Naive thymus-derived CD4-positive, alpha-beta T cell (primary cell): ENCODE data around the gene PAF1. TPM values are rescaled to one million over a fixed set of nuclear protein-coding genes. Genes with fewer than 3 reads are reported as not detected.
A peak's percentile ranks its signal among the peaks of the same experiment; 100 is the strongest.

Experiments used
- ATAC-seq: fragments of 150-1000 bp; cut with Tn5 transposase; 2 replicates; pipeline ENCODE4 v1.10.0; 2021; ENCODE audit warnings: mild to moderate bottlenecking, moderate library complexity
- CTCF ChIA-PET: fragments of 350-600 bp; sonication (Branson Sonifier 250); formaldehyde crosslinking; loops from one replicate; lab custom pipeline; 2021; ENCODE audit warnings: antibody characterized with exemption; lab: Charles Lee
- POLR2A ChIA-PET: fragments of 350-600 bp; sonication (Branson Sonifier 250); formaldehyde crosslinking; loops from one replicate; lab custom pipeline; 2021; ENCODE audit warnings: antibody characterized with exemption, inconsistent platforms; lab: Charles Lee
- DNase-seq, 9 donors: peaks; one replicate each; pipeline versions ENCODE4 v3.0.0 to v3.0.0-alpha.2; 2020 to 2022; ENCODE audit warnings: mixed read lengths in 1 of 9
- H3K27ac ChIP-seq: one replicate; pipeline ENCODE4 v1.7.0; 2013; ENCODE audit warnings: mild to moderate bottlenecking, low read depth, low read length, moderate library complexity
- H3K27me3 ChIP-seq, 2 donors: one replicate each; pipeline ENCODE4 v1.7.0; 2013; ENCODE audit warnings: low read length in 2 of 2, mild to moderate bottlenecking in 2 of 2, moderate library complexity in 2 of 2; ENCODE audit not compliant: control insufficient read depth in 2 of 2, insufficient read depth in 2 of 2
- H3K36me3 ChIP-seq, 3 experiments: 1 replicate in 2 of 3; 2 replicates in 1 of 3; pipeline ENCODE4 v1.7.0; 2013; ENCODE audit warnings: low read length in 3 of 3, mild to moderate bottlenecking in 3 of 3, moderate library complexity in 1 of 3; ENCODE audit not compliant: insufficient read depth in 3 of 3, control insufficient read depth in 2 of 3
- H3K4me1 ChIP-seq, 2 donors: one replicate each; pipeline ENCODE4 v1.7.0; 2013; ENCODE audit warnings: low read length in 2 of 2, mild to moderate bottlenecking in 2 of 2, moderate library complexity in 1 of 2; ENCODE audit not compliant: control insufficient read depth in 2 of 2, insufficient read depth in 2 of 2
- H3K4me3 ChIP-seq: 2 replicates; pipeline ENCODE4 v1.7.0; 2013; ENCODE audit warnings: mild to moderate bottlenecking, low read length
- H3K9me3 ChIP-seq, 3 experiments: 1 replicate in 2 of 3; 2 replicates in 1 of 3; pipeline ENCODE4 v1.7.0; 2013; ENCODE audit warnings: low read length in 3 of 3; ENCODE audit not compliant: control insufficient read depth in 2 of 3
- H3K27ac Mint-ChIP-seq, 9 donors: one replicate each; pipeline ENCODE4 v1.8.0; 2020 to 2022; ENCODE audit warnings: mixed read lengths in 9 of 9, mild to moderate bottlenecking in 8 of 9, moderate library complexity in 5 of 9, inconsistent platforms in 2 of 9
- H3K27me3 Mint-ChIP-seq, 5 donors: one replicate each; pipeline ENCODE4 v1.8.0; 2021 to 2022; ENCODE audit warnings: mixed read lengths in 5 of 5, mild to moderate bottlenecking in 1 of 5
- H3K36me3 Mint-ChIP-seq, 5 donors: one replicate each; pipeline ENCODE4 v1.8.0; 2020 to 2022; ENCODE audit warnings: mixed read lengths in 5 of 5, mild to moderate bottlenecking in 3 of 5, inconsistent platforms in 1 of 5
- H3K4me1 Mint-ChIP-seq, 7 donors: one replicate each; pipeline ENCODE4 v1.8.0; 2020 to 2022; ENCODE audit warnings: mixed read lengths in 7 of 7, mild to moderate bottlenecking in 3 of 7, inconsistent platforms in 1 of 7
- H3K4me3 Mint-ChIP-seq, 10 donors: one replicate each; pipeline ENCODE4 v1.8.0; 2020 to 2022; ENCODE audit warnings: mild to moderate bottlenecking in 10 of 10, mixed read lengths in 10 of 10, moderate library complexity in 6 of 10, inconsistent platforms in 2 of 10
- H3K9me3 Mint-ChIP-seq, 11 donors: one replicate each; pipeline ENCODE4 v1.8.0; 2020 to 2022; ENCODE audit warnings: mixed read lengths in 11 of 11, mild to moderate bottlenecking in 4 of 11, inconsistent platforms in 1 of 11, moderate library complexity in 1 of 11
- intact Hi-C, 2 donors: fragments of 100-400 bp; cut with micrococcal nuclease; formaldehyde crosslinking; loops; one replicate each; pipeline ENCODE4 v1.15.1; 2023
- polyA plus RNA-seq, 2 donors: library from polyadenylated mRNA; unstranded; fragments of 300-500 nt; fragmentation: Illumina TruSeq; gene quantifications; one replicate each; pipeline ENCODE4 v1.2.3, GENCODE V29; 2021
- total RNA-seq, 6 experiments: library from RNA in 5 of 6; stranded (reverse) in 5 of 6; gene quantifications; 1 replicate in 5 of 6; 2 replicates in 1 of 6; pipeline ENCODE4 v1.2.3 and lab custom pipeline; 2021 to 2026

Gene PAF1
- total and polyA plus RNA-seq, 7 experiments from 2014 or later = 35.8 to 104 (median 55.5) TPM

- intact Hi-C loops = no loop called here
- no peak overlapping the region for H3K4me3 Mint-ChIP-seq
- CTCF ChIA-PET = interaction anchor here (1.1 kb wide), 1 partner anchor 46 kb away, joined by 4 read pairs; no protein-coding TSS in a partner anchor
- no peak overlapping the region for H3K4me3 ChIP-seq
- no peak for ATAC-seq
- H3K27me3 ChIP-seq = no peaks in the 10 kb centered on the region
- peaks cover 0 to 1% (median 0%) of the 10 kb centered on the region in 11 donors for H3K9me3 Mint-ChIP-seq
- H3K27ac Mint-ChIP-seq = peak overlapping the region in 2 of 9 donors; percentile 17 to 59
- POLR2A ChIA-PET = interaction anchor here (0.7 to 6.9 kb wide), 4 partner anchors 7 to 22 kb away, joined by 4 to 46 read pairs (median 6); partner anchors contain the start of genes PLEKHG2, RPS16 and ZFP36
- H3K36me3 ChIP-seq = peaks cover 0 to 43% (median 4%) of the 10 kb centered on the region in 3 experiments
- no peaks in the 10 kb centered on the region for H3K27me3 Mint-ChIP-seq
- H3K4me1 Mint-ChIP-seq = peaks cover 0 to 23% (median 10%) of the 10 kb centered on the region in 7 donors
- H3K36me3 Mint-ChIP-seq = peaks cover 0 to 21% (median 12%) of the 10 kb centered on the region in 5 donors
- no peak overlapping the region for H3K27ac ChIP-seq
- DNase-seq = no peak
- H3K4me1 ChIP-seq = peaks cover 3 to 9% of the 10 kb centered on the region in 2 donors
- no peaks in the 10 kb centered on the region for H3K9me3 ChIP-seq
These were observed 37.6 kb upstream of the PAF1 start for GRCh38 chr19:39428283-39429112.

- ChIA-PET CTCF (no interaction called here), POLR2A (interaction anchor here (0.7 to 6.9 kb wide), 6 partner anchors 8 to 21 kb away, joined by 4 to 46 read pairs (median 6); partner anchors contain the start of genes PLEKHG2, RPS16 and ZFP36)
- Mint-ChIP-seq H3K4me1 (peaks cover 0 to 16% (median 4%) of the 10 kb centered on the region in 7 donors), H3K36me3 (peaks cover 0 to 17% (median 4%) of the 10 kb centered on the region in 5 donors), H3K27me3 (no peaks in the 10 kb centered on the region), H3K9me3 (peaks cover 0 to 1% (median 0%) of the 10 kb centered on the region in 11 donors), H3K27ac (no peak overlapping the region), H3K4me3 (no peak overlapping the region)
- no peaks in the 10 kb centered on the region for H3K27me3 ChIP-seq
- H3K4me3 ChIP-seq = no peak overlapping the region
- no peaks in the 10 kb centered on the region for H3K9me3 ChIP-seq
- peaks cover 0 to 43% (median 0%) of the 10 kb centered on the region in 3 experiments for H3K36me3 ChIP-seq
- DNase-seq (no peak), ATAC-seq (no peak)
- no peak overlapping the region for H3K27ac ChIP-seq
- H3K4me1 ChIP-seq = peaks cover 0 to 9% of the 10 kb centered on the region in 2 donors
- intact Hi-C loops = no loop called here
These were observed 36.8 kb upstream of the PAF1 start for GRCh38 chr19:39427707-39428106.

DNA sequence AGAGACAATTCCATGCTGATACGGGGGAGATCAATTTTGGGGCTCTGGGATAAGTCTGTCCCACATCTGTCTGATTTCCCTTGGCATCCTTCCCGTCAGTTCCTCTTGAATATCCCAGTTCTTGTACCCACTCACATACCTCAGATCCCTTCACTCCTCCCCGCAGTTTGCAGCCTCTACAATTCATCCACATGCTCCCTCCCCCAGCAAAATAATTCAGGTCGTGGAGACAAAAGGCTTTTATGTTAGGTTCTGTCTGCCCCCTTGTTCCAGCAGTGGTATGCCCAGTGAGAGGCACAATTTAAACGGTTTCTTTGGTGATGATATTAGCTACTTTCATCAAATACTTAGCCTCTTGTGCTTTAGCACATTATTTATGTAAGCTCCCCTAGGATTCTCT is 35.3 kb upstream of the PAF1 start:
- Histone ChIP-seq H3K4me1 (peaks cover 0 to 7% of the 10 kb centered on the region in 2 donors), H3K27ac (no peak overlapping the region), H3K4me3 (no peak overlapping the region), H3K27me3 (no peaks in the 10 kb centered on the region), H3K9me3 (no peaks in the 10 kb centered on the region), H3K36me3 (peaks cover 0 to 43% (median 0%) of the 10 kb centered on the region in 3 experiments)
- intact Hi-C loops = no loop called here
- ATAC-seq (no peak), DNase-seq (no peak)
- peaks cover 0 to 13% (median 3%) of the 10 kb centered on the region in 5 donors for H3K36me3 Mint-ChIP-seq
- peaks cover 0 to 9% (median 3%) of the 10 kb centered on the region in 7 donors for H3K4me1 Mint-ChIP-seq
- H3K27me3 Mint-ChIP-seq = no peaks in the 10 kb centered on the region
- H3K27ac Mint-ChIP-seq = peak overlapping the region in 3 of 9 donors; percentile 6 to 8 (median 7)
- POLR2A ChIA-PET = interaction anchor here (0.7 to 6.9 kb wide), 4 partner anchors 9 to 19 kb away, joined by 3 to 46 read pairs (median 4); partner anchors contain the start of genes RPS16 and SUPT5H
- CTCF ChIA-PET = no interaction called here
- no peak overlapping the region for H3K4me3 Mint-ChIP-seq
- peaks cover 0 to 1% (median 0%) of the 10 kb centered on the region in 11 donors for H3K9me3 Mint-ChIP-seq

DNA sequence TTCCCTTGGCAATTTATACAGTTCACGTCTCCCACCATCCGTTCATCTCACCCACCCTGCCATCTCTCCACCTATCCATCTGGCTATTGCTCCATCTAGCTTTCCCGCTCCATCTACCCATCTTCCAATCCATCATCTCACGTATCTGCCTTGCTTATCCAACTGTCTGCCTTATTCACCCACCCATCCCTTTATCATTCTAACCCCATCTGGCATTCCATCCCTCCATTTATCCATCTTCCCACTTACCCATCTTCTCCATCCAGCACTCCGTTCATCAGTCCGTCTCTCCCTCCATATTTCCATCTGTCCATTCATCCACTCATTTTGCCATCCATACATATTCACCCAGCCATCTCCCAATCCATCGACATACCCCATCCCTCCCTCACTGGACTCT is 34.8 kb upstream of the PAF1 start:
- intact Hi-C loops = no loop called here

GRCh38 chr19:39424934-39425333 is 34.0 kb upstream of the PAF1 start:
- peaks cover 0 to 6% (median 0%) of the 10 kb centered on the region in 7 donors for H3K4me1 Mint-ChIP-seq
- no peak overlapping the region for H3K4me3 Mint-ChIP-seq
- no peaks in the 10 kb centered on the region for H3K27me3 Mint-ChIP-seq
- H3K36me3 ChIP-seq = peaks cover 0 to 43% (median 0%) of the 10 kb centered on the region in 3 experiments
- H3K36me3 Mint-ChIP-seq = peaks cover 0 to 13% (median 3%) of the 10 kb centered on the region in 5 donors
- H3K4me1 ChIP-seq = no peaks in the 10 kb centered on the region
- no peaks in the 10 kb centered on the region for H3K27me3 ChIP-seq
- no peak overlapping the region for H3K27ac ChIP-seq
- H3K4me3 ChIP-seq = no peak overlapping the region
- peaks cover 0 to 1% (median 0%) of the 10 kb centered on the region in 11 donors for H3K9me3 Mint-ChIP-seq
- ChIA-PET POLR2A (interaction anchor here (0.8 to 6.9 kb wide), 3 partner anchors 10 to 27 kb away, joined by 4 to 46 read pairs (median 4); partner anchors contain the start of gene RPS16), CTCF (no interaction called here)
- H3K9me3 ChIP-seq = no peaks in the 10 kb centered on the region
- DNase-seq (no peak), ATAC-seq (no peak)
- intact Hi-C loops = no loop called here
- peak overlapping the region in 1 of 9 donors; percentile 24 for H3K27ac Mint-ChIP-seq

More for the DNA sequence above, 34.8 kb upstream of the PAF1 start:
- Mint-ChIP-seq H3K27ac (peak overlapping the region in 1 of 9 donors; percentile 8), H3K27me3 (no peaks in the 10 kb centered on the region), H3K4me1 (peaks cover 0 to 9% (median 3%) of the 10 kb centered on the region in 7 donors), H3K9me3 (peaks cover 0 to 1% (median 0%) of the 10 kb centered on the region in 11 donors), H3K4me3 (no peak overlapping the region), H3K36me3 (peaks cover 0 to 13% (median 3%) of the 10 kb centered on the region in 5 donors)
- Histone ChIP-seq H3K27ac (no peak overlapping the region), H3K9me3 (no peaks in the 10 kb centered on the region), H3K27me3 (no peaks in the 10 kb centered on the region), H3K36me3 (peaks cover 0 to 43% (median 0%) of the 10 kb centered on the region in 3 experiments), H3K4me3 (no peak overlapping the region), H3K4me1 (peaks cover 0 to 5% of the 10 kb centered on the region in 2 donors)
- CTCF ChIA-PET = interaction anchor here (0.8 kb wide), 1 partner anchor 11 kb away, joined by 5 read pairs; no protein-coding TSS in a partner anchor
- no peak for DNase-seq
- ATAC-seq = no peak
- POLR2A ChIA-PET = interaction anchor here (0.7 to 6.9 kb wide), 4 partner anchors 9 to 19 kb away, joined by 3 to 46 read pairs (median 4); partner anchors contain the start of genes RPS16 and SUPT5H

DNA sequence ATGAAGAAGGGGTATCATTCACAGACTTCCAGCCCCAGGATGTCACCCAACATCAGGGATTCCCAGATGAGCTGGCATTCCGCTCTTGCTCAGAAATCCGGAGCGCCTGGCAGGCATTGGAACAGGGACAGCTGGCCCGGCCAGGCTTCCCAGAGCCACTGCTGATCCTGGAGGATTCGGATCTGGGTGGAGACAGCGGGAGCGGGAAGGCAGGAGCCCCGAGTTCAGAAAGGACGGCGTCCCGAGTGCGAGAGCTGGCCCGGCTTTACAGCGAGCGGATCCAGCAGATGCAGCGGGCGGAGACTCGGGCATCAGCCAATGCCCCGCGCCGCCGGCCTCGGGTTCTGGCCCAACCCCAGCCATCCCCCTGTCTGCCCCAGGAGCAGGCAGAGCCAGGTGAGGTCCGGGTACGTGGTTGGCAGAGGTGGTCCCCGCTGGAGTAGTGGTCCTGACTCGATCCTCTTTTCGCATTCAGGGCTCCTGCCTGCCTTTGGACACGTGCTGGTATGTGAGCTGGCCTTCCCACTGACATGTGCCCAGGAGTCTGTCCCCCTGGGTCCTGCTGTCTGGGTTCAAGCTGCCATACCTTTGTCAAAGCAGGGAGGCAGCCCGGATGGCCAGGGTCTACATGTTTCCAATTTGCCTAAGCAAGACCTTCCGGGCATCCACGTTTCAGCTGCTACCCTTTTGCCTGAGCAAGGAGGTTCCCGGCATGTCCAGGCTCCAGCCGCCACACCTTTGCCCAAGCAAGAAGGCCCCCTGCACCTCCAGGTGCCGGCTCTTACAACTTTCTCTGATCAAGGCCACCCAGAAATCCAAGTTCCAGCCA is 32.6 kb upstream of the PAF1 start:
- no peak overlapping the region for H3K4me3 Mint-ChIP-seq
- Histone ChIP-seq H3K4me3 (no peak overlapping the region), H3K36me3 (peaks cover 0 to 51% (median 0%) of the 10 kb centered on the region in 3 experiments), H3K9me3 (no peaks in the 10 kb centered on the region), H3K27me3 (no peaks in the 10 kb centered on the region), H3K27ac (no peak overlapping the region), H3K4me1 (no peaks in the 10 kb centered on the region)
- DNase-seq (no peak), ATAC-seq (no peak)
- H3K27me3 Mint-ChIP-seq = no peaks in the 10 kb centered on the region
- H3K4me1 Mint-ChIP-seq = peaks cover 0 to 6% (median 0%) of the 10 kb centered on the region in 7 donors
- ChIA-PET POLR2A (interaction anchor here (1.4 to 6.9 kb wide), 2 partner anchors 12 to 25 kb away, joined by 4 to 46 read pairs; partner anchors contain the start of gene RPS16), CTCF (no interaction called here)
- peaks cover 0 to 19% (median 3%) of the 10 kb centered on the region in 5 donors for H3K36me3 Mint-ChIP-seq
- H3K27ac Mint-ChIP-seq = peak overlapping the region in 2 of 9 donors; percentile 47 to 55
- intact Hi-C loops = no loop called here
- H3K9me3 Mint-ChIP-seq = no peaks in the 10 kb centered on the region
